ENCODE measurements around the gene TSN. TPM values are rescaled to one million over a fixed set of nuclear protein-coding genes. Genes with fewer than 3 reads are reported as not detected.

TSN gene
- 68.5 to 87.3 TPM (median 77.1 TPM) in 3 replicates for total RNA-seq (2021)
- Bru-seq, nascent RNA = percentile 96 among the genes with signal in this experiment
- long read RNA-seq, experiment 1, transcript TSN-201 (6 exons, 3,420 nt) = major isoform, 565 of 646 reads
- long read RNA-seq, experiment 1, transcript TSN-212 (5 exons, 3,328 nt) = minor isoform, 15 of 646 reads
- long read RNA-seq, experiment 1, transcript TSN-204 (6 exons, 2,843 nt) = minor isoform, 5 of 646 reads
- long read RNA-seq, experiment 1, partial matches to known transcripts = 12 of 646 reads
- long read RNA-seq, experiment 1, other reads (novel, unspliced or antisense) = 43 of 646 reads
- long read RNA-seq, experiment 2, transcript TSN-201 (6 exons, 3,420 nt) = major isoform, 78 of 122 reads
- long read RNA-seq, experiment 2, partial matches to known transcripts = 4 of 122 reads
- long read RNA-seq, experiment 2, other reads (novel, unspliced or antisense) = 35 of 122 reads
- long read RNA-seq, experiment 3, transcript TSN-201 (6 exons, 3,420 nt) = major isoform, 321 of 410 reads
- long read RNA-seq, experiment 3, transcript TSN-212 (5 exons, 3,328 nt) = minor isoform, 7 of 410 reads
- long read RNA-seq, experiment 3, partial matches to known transcripts = 13 of 410 reads
- long read RNA-seq, experiment 3, other reads (novel, unspliced or antisense) = 60 of 410 reads

GRCh38 chr2:121755237-121756111, at the start of gene TSN:
Gene TSN (plus strand): TSS chr2:121755651. CDS start chr2:121755780, 129 bp downstream.
- DNase-seq (ENCODE audit: low spot score) (peak; percentile 97), ATAC-seq (peak; percentile 99)
- H3K4me3 Mint-ChIP-seq = peak within 1 kb of the TSS; percentile 91
- no peaks in the 10 kb centered on the region for H3K27me3 Mint-ChIP-seq (ENCODE audit: low read depth)
- CTCF ChIA-PET = interaction anchor here (0.9 to 1.0 kb wide), 2 partner anchors 9 to 353 kb away, joined by 3 read pairs; no protein-coding TSS in a partner anchor
- H3K4me1 Mint-ChIP-seq = peaks cover 12% of the 10 kb centered on the region
- H3K9me3 Mint-ChIP-seq = no peaks in the 10 kb centered on the region
- peak within 1 kb of the TSS; percentile 98 for H3K27ac Mint-ChIP-seq
- peaks cover 33% of the 10 kb centered on the region for H3K36me3 Mint-ChIP-seq
- POLR2A ChIA-PET = interaction anchor here (0.6 to 1.4 kb wide), 3 partner anchors 19 to 670 kb away, joined by 3 to 4 read pairs (median 3); partner anchors contain the start of gene NIFK
- peak; percentile 96 for TF ChIP-seq USF2 (CRISPR knock-in tag; IDR thresholded peaks at IDR 0.05)
- 0 out of 2 replicates have a peak, but pooled peaks have one; percentile 44 for TF ChIP-seq ETV6 (CRISPR knock-in tag; IDR thresholded peaks at IDR 0.05)
- TF ChIP-seq CTCF (IDR thresholded peaks at IDR 0.05) = no peak
- peak; percentile 64; the same call in 1 of the 2 replicates for TF ChIP-seq E2F5 (CRISPR knock-in tag; IDR thresholded peaks at IDR 0.05)
- no peak for TF ChIP-seq NR1H2 (CRISPR knock-in tag; IDR thresholded peaks at IDR 0.05)
- TF ChIP-seq FOXP4 (CRISPR knock-in tag; IDR thresholded peaks at IDR 0.05) = peak; percentile 70
- peak; percentile 70; the same call in 1 of the 2 replicates for TF ChIP-seq KAT7 (CRISPR knock-in tag; IDR thresholded peaks at IDR 0.05; ENCODE audit: borderline replicate concordance)
- 0 out of 2 replicates have a peak, but pooled peaks have one; percentile 39 for TF ChIP-seq SMAD4 (CRISPR knock-in tag; IDR thresholded peaks at IDR 0.05)
- TF ChIP-seq MYBL2 (CRISPR knock-in tag; IDR thresholded peaks at IDR 0.05) = peak; percentile 93
- TF ChIP-seq ZBTB43 (CRISPR knock-in tag; IDR thresholded peaks at IDR 0.05) = peak; percentile 63; the same call in 1 of the 2 replicates
- peak; percentile 100 for TF ChIP-seq SP1 (CRISPR knock-in tag; conservative IDR thresholded peaks at IDR 0.05)
- TF ChIP-seq NFE2L1 (CRISPR knock-in tag; IDR thresholded peaks at IDR 0.05) = no peak
- TF ChIP-seq E2F4 (CRISPR knock-in tag; IDR thresholded peaks at IDR 0.05; ENCODE audit: borderline replicate concordance, low read depth) = peak; percentile 70; the same call in 1 of the 2 replicates
- peak; percentile 93 for TF ChIP-seq GABPB1 (CRISPR knock-in tag; IDR thresholded peaks at IDR 0.05)
- peak; percentile 97 for TF ChIP-seq USF1 (CRISPR knock-in tag; IDR thresholded peaks at IDR 0.05)
- no peak for TF ChIP-seq PRRX2 (CRISPR knock-in tag; IDR thresholded peaks at IDR 0.05)
- peak; percentile 99 for TF ChIP-seq FOXK1 (CRISPR knock-in tag; IDR thresholded peaks at IDR 0.05)
- no peak for TF ChIP-seq CREB1 (CRISPR knock-in tag; IDR thresholded peaks at IDR 0.05)
- TF ChIP-seq JUN (CRISPR knock-in tag; IDR thresholded peaks at IDR 0.05) = 0 out of 2 replicates have a peak, but pooled peaks have one; percentile 50
- TF ChIP-seq JAZF1 (CRISPR knock-in tag; IDR thresholded peaks at IDR 0.05) = no peak
- TF ChIP-seq TEAD1 (CRISPR knock-in tag; IDR thresholded peaks at IDR 0.05) = peak; percentile 92
- TF ChIP-seq FOXP1 (CRISPR knock-in tag; IDR thresholded peaks at IDR 0.05; ENCODE audit: borderline replicate concordance) = peak; percentile 92; the same call in 1 of the 2 replicates
- peak; percentile 61 for TF ChIP-seq HMGXB4 (CRISPR knock-in tag; IDR thresholded peaks at IDR 0.05)

Measured in WTC11 (cell line).